DOHH2 (cell line): ENCODE measurements around the gene C4BPA.

ENCODE experiments used
- H3F3A ChIP-seq: fragments of 200-600 bp; sonication (generic), shearing (Covaris generic); 2 replicates; pipeline ENCODE4 v1.6.0; 2016; ENCODE audit warnings: antibody characterized with exemption, mild to moderate bottlenecking; ENCODE audit not compliant: control insufficient read depth, insufficient read depth
- H3K27ac ChIP-seq: fragments of 200-600 bp; sonication (generic); 2 replicates; pipeline ENCODE4 v1.5.1; 2014; ENCODE audit warnings: low read depth, mild to moderate bottlenecking, low read length, moderate library complexity
- H3K27me3 ChIP-seq: fragments of 200-600 bp; sonication (generic); 2 replicates; pipeline ENCODE4 v1.6.1; 2014; ENCODE audit warnings: mild to moderate bottlenecking, low read length, mixed read lengths; ENCODE audit not compliant: control insufficient read depth
- H3K36me3 ChIP-seq: fragments of 200-600 bp; sonication (generic); 2 replicates; pipeline ENCODE4 v1.6.1; 2014; ENCODE audit warnings: mild to moderate bottlenecking, low read length, moderate library complexity, mixed read lengths; ENCODE audit not compliant: control insufficient read depth
- H3K4me1 ChIP-seq: fragments of 200-600 bp; sonication (generic); 2 replicates; pipeline ENCODE4 v1.6.1; 2014; ENCODE audit warnings: mild to moderate bottlenecking, low read length, mixed read lengths; ENCODE audit not compliant: control insufficient read depth
- H3K4me2 ChIP-seq: fragments of 200-600 bp; sonication (generic); 2 replicates; pipeline ENCODE4 v1.6.0; 2014; ENCODE audit warnings: mild to moderate bottlenecking, low read length, moderate library complexity
- H3K4me3 ChIP-seq: fragments of 200-600 bp; sonication (generic); 2 replicates; pipeline ENCODE4 v1.5.1; 2014; ENCODE audit warnings: mild to moderate bottlenecking, low read length, mixed read lengths
- H3K79me2 ChIP-seq: fragments of 200-600 bp; sonication (generic); 2 replicates; pipeline ENCODE4 v1.6.1; 2014; ENCODE audit warnings: mild to moderate bottlenecking, low read length, mixed read lengths; ENCODE audit not compliant: control insufficient read depth
- H3K9me2 ChIP-seq: fragments of 200-600 bp; sonication (generic); replicated peaks from 2 replicates; pipeline ENCODE4 v1.6.1; 2014; ENCODE audit warnings: mild to moderate bottlenecking, low read length, mixed read lengths; ENCODE audit not compliant: control insufficient read depth
- H3K9me3 ChIP-seq: fragments of 200-600 bp; sonication (generic); 2 replicates; pipeline ENCODE4 v1.6.1; 2014; ENCODE audit warnings: antibody characterized with exemption, low read length, mixed read lengths; ENCODE audit not compliant: control insufficient read depth, insufficient read depth
- H4K20me1 ChIP-seq: fragments of 200-600 bp; sonication (generic); 2 replicates; pipeline ENCODE4 v1.6.0; 2014; ENCODE audit warnings: low read depth, mild to moderate bottlenecking, antibody characterized with exemption, low read length, moderate library complexity; ENCODE audit not compliant: control insufficient read depth, insufficient read depth
- EZH2phosphoT487 ChIP-seq: fragments of 200-600 bp; sonication (generic); IDR thresholded peaks from 2 replicates; pipeline ENCODE4 v1.6.1; 2017; ENCODE audit warnings: borderline replicate concordance, mild to moderate bottlenecking, antibody characterized with exemption, low read length, moderate library complexity, mixed read lengths
- TF ChIP-seq, protein P1 (sequence below): fragments of 200-600 bp; sonication (generic); IDR thresholded peaks from one replicate; pipeline ENCODE4 v1.5.1; 2014; ENCODE audit warnings: antibody characterized with exemption, mild to moderate bottlenecking, low read depth, low read length; ENCODE audit not compliant: poor library complexity, severe bottlenecking

Gene C4BPA

DNA sequence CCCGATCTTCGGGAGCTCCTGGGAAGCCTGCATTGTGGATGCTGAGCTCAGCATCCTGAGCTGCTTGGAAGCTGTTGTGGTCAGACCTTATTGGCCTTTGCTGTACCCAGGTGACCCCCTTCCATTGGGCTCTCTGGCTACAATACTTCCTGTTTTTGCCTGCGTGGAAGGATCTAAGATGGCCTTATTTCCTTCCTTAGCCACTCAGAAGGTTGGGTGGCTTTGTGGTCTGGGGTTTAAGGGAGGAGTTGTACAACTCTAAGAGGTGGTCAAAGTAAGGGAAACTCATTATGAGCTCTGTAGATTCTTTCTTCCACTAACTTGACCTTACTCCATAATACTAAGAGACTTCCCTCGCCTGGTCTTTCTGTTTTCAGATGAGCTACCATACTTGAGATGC, 33.2 kb upstream of the C4BPA start:
- no peaks in the 10 kb centered on the region for H4K20me1 ChIP-seq
- no peak for TF ChIP-seq EZH2phosphoT487
- TF ChIP-seq, protein P1, sequence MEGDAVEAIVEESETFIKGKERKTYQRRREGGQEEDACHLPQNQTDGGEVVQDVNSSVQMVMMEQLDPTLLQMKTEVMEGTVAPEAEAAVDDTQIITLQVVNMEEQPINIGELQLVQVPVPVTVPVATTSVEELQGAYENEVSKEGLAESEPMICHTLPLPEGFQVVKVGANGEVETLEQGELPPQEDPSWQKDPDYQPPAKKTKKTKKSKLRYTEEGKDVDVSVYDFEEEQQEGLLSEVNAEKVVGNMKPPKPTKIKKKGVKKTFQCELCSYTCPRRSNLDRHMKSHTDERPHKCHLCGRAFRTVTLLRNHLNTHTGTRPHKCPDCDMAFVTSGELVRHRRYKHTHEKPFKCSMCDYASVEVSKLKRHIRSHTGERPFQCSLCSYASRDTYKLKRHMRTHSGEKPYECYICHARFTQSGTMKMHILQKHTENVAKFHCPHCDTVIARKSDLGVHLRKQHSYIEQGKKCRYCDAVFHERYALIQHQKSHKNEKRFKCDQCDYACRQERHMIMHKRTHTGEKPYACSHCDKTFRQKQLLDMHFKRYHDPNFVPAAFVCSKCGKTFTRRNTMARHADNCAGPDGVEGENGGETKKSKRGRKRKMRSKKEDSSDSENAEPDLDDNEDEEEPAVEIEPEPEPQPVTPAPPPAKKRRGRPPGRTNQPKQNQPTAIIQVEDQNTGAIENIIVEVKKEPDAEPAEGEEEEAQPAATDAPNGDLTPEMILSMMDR = no peak
- H3K79me2 ChIP-seq = no peaks in the 10 kb centered on the region
- no peaks in the 10 kb centered on the region for H3K9me3 ChIP-seq
- H3K27ac ChIP-seq = no peak overlapping the region
- H3F3A ChIP-seq = no peaks in the 10 kb centered on the region
- H3K4me2 ChIP-seq = no peak overlapping the region
- H3K27me3 ChIP-seq = peaks cover 6% of the 10 kb centered on the region
- H3K9me2 ChIP-seq = no peaks in the 10 kb centered on the region
- H3K36me3 ChIP-seq = no peaks in the 10 kb centered on the region
- H3K4me3 ChIP-seq = no peak overlapping the region
- no peaks in the 10 kb centered on the region for H3K4me1 ChIP-seq

GRCh38 chr1:207071426-207071825, 32.6 kb upstream of the C4BPA start:
- TF ChIP-seq EZH2phosphoT487 = no peak
- TF ChIP-seq, protein P1 = no peak
- Histone ChIP-seq H3K9me2 (no peaks in the 10 kb centered on the region), H3F3A (no peaks in the 10 kb centered on the region), H3K27ac (no peak overlapping the region), H3K4me1 (no peaks in the 10 kb centered on the region), H4K20me1 (no peaks in the 10 kb centered on the region), H3K79me2 (no peaks in the 10 kb centered on the region), H3K9me3 (no peaks in the 10 kb centered on the region), H3K36me3 (no peaks in the 10 kb centered on the region), H3K4me3 (no peak overlapping the region), H3K27me3 (peaks cover 7% of the 10 kb centered on the region), H3K4me2 (no peak overlapping the region)

GRCh38 chr1:207072233-207072632, 31.8 kb upstream of the C4BPA start:
- Histone ChIP-seq H3F3A (no peaks in the 10 kb centered on the region), H3K27me3 (peaks cover 12% of the 10 kb centered on the region), H3K4me1 (no peaks in the 10 kb centered on the region), H3K4me2 (no peak overlapping the region), H3K27ac (no peak overlapping the region), H3K79me2 (no peaks in the 10 kb centered on the region), H3K9me2 (no peaks in the 10 kb centered on the region), H3K36me3 (no peaks in the 10 kb centered on the region), H4K20me1 (no peaks in the 10 kb centered on the region), H3K4me3 (no peak overlapping the region), H3K9me3 (no peaks in the 10 kb centered on the region)
- TF ChIP-seq, protein P1 = no peak
